GM18867 (cell line): ENCODE results near the gene SLC7A8.

Experiments
- ATAC-seq: cut with Tn5 transposase; IDR thresholded peaks from one replicate; pipeline ENCODE4 v1.9.1; 2021; ENCODE audit warnings: mild to moderate bottlenecking, moderate library complexity; ENCODE audit not compliant: unreplicated experiment

SLC7A8 gene

GRCh38 chr14:23097786-23098185, 85.7 kb downstream of the SLC7A8 start:
- no peak for ATAC-seq

DNA sequence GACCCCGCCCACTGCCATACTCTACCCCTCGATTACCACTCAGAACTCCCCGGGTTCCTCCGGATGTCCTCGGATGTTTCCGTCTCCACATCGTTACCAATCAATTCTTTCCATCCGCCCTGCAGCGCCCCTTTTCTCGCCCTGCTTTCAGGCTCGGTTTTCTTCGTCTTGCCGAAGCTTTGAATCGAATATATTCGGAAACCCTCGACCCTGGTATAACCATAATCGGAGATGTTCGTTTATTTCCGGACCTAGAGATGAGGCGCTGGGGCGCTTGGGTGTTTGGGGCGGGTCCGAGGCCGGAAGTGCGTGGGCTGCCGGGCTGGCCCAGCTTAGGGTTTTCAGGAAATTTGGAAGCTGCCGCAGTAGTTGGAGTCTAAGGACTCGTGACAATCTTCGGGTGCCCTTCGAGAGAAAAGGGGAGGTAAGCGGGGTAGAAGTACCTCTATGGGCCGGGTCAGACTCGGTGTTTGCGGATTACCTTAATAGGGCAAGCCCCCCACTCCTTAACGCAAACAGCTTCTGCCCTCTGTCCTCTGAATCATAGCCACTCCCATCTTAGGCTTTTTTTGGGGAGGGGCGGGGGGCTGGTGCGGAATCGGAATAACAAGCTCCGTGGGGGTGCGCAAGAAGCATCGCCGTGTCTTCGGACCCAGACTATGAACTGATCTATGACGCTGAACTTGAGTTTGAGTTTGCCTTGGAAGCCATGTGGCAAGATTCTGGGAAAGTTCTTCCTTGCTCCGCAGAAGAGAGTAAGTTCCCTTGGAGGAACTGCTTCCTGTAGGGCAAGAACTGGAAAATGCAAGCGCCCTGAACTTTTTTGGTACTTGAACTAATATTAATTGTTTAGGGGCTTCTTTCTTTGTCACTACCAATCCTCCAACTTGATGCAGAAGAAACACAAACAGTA, 88.0 kb downstream of the SLC7A8 start, which contains the start of gene C14orf119:
Gene C14orf119 (plus strand): TSS at position 310 of the 913 bp plus-strand sequence. CDS start 2,154 bp downstream, outside the sequence.
- ATAC-seq = peak; percentile 90

- peak; percentile 38 for ATAC-seq
These were observed 88.7 kb downstream of the SLC7A8 start, which contains the start of gene ACIN1 for GRCh38 chr14:23094666-23095195. ACIN1 (minus strand) TSS chr14:23095136; CDS start chr14:23095112, 24 bp downstream.

- ATAC-seq = no peak
These were observed 89.3 kb downstream of the SLC7A8 start for GRCh38 chr14:23093991-23094665.

- ATAC-seq = no peak
These were observed 89.9 kb downstream of the SLC7A8 start for GRCh38 chr14:23093526-23093925.

DNA sequence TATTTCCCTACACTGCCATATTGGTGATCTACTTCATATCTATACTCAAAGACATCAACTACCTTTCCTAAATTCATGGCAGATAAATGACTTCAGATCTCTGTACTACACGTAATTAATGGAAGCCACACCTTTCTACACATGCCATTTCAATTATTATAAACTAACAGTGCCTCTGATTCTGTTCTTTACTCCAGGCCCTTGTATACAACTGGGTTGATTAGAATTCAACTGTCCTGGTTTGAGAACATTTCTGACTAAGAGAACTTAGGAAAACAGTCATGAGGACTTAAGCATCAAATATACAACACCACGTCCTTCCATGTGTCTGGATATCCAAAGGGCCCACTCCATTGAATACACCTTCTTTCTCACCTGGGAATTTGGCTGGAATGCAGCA, 90.4 kb downstream of the SLC7A8 start:
- no peak for ATAC-seq

DNA sequence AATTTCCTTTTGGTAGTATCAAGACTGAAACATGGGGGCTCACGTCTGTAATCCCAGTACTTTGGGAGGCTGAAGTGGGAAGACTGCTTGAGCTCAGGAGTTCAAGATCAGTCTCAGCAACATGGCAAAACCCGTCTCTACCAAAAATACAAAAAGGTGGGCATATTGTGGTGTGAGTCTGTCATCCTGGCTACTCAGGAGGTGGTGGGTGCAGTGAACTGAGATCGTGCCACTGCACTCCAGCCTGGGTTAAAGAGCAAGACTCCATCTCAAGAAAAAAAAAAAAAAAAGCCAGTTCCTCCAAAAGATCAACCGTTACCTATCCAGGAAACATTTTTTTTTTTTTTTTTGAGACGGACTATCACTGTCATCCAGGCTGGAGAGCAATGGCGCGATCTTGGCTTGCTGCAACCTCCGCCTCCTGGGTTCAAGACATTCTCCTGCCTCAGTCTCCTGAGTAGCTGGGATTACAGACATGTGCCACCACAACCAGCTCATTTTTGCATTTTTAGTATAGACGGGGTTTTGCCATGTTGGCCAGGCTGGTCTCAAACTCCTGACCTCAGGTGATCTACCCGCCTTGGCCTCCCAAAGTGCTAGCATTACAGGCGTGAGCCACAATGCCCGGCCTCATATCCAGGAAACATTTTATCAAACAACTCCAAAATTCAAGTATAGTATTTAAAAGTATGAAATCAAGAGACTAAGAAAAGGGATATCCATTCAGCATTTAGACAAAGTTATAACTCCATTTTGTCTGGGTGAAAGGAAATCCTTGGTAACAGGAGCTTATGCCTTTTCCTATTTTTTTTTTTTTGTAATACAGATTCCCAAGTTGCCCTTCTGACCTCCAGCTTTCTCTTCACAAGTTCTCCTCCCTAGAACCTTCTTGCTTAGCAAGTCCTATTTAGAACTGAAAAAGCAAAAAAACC, 91.9 kb downstream of the SLC7A8 start:
- ATAC-seq = no peak

- no peak for ATAC-seq
These were observed 93.2 kb downstream of the SLC7A8 start for GRCh38 chr14:23090254-23090636.

- no peak for ATAC-seq
These were observed 93.8 kb downstream of the SLC7A8 start for GRCh38 chr14:23089498-23090253.

- ATAC-seq = no peak
These were observed 96.9 kb downstream of the SLC7A8 start for GRCh38 chr14:23086565-23086964.

- ATAC-seq = no peak
These were observed 98.0 kb downstream of the SLC7A8 start for GRCh38 chr14:23085458-23085857.

DNA sequence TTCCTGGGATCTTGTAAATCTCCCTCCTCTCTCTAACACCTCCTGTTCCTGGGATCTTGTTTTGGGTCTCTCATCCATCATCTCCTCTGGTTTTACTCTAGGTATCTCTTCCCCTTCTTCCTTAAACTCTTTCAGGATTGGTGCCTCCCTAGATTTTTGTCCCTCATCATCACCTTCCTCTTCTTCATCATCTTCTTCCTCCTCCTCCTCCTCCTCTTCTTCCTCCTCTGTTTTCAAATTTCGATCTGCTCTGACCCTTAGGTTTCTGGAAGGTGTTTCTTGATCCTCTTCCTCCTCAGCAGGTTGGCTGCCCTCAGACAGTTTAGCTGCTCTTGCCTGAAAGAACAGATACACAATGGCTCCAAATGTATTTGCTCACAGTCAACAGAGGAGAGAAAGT, 103.0 kb downstream of the SLC7A8 start:
- no peak for ATAC-seq

DNA sequence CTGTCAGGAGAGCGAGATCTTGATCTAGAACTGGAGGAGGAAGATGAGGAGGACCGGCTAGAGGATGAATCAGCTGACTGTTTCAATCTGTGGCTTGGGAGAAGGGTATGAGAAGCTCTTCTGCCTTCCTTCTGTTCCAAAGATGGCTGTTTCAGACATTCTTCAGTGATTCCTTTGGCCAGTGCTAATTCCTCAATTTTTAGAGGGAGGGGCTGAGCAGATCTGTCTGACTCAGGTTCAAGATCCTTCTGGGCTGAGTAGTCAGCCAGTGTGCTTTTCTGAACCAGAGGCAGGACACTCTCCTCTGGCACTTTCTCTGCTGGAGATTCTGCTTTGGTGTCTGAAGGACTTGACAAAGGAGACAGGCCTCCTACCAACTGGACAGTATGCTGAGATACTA, 103.7 kb downstream of the SLC7A8 start:
- no peak for ATAC-seq

DNA sequence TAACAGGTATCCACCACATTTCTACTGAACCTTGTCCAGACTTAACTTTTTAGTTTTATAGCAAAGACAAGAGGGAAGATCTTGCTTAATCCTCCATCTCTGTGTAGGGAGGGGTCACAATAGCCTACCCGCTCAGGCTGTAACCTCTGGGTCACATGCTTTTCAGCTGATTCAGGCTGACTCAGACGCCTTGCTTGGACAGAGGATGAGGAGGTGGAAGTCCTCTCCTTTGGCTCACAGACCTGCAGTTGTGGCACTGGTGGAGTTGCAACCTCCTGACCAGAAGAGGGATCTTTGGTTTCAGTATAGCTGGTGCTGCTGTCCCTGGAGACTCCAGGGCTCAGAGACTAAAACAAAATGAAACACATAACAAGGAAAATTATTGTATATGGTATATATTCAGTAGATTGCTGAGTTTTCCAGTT, 104.8 kb downstream of the SLC7A8 start:
- ATAC-seq = no peak

DNA sequence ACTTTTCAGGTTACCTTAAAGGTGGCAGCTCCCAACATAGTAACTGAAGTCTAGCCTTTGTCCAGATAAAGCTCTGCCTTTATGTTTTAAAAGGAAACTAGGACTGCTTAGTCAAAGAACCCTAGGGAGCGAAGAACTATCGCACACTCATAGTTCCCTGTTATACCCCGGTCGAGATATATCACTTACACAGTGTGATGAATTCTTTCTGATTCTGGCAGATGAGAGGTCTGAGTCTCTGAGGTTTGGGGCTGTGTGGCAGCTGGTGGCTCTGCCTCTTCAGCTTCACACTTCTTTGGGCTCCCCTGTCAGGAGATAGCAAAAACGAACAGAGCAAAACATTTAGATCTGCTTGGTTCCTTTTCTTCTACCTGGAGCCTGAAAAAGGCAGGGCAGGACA, 105.5 kb downstream of the SLC7A8 start:
- no peak for ATAC-seq

GRCh38 chr14:23076785-23077408, 106.6 kb downstream of the SLC7A8 start:
- ATAC-seq = no peak
